LoVo (cell line): ENCODE measurements around the gene PATJ.
"Not testable (repeated sequence)": the region's sequence is repeated elsewhere in the genome, so short reads cannot be mapped to it uniquely, and the experiment has no call there.

ENCODE experiments used
- DNase-seq: peaks from one replicate; pipeline ENCODE4 v3.0.0-alpha.2; 2016; ENCODE audit warnings: low spot score

PATJ gene

DNA sequence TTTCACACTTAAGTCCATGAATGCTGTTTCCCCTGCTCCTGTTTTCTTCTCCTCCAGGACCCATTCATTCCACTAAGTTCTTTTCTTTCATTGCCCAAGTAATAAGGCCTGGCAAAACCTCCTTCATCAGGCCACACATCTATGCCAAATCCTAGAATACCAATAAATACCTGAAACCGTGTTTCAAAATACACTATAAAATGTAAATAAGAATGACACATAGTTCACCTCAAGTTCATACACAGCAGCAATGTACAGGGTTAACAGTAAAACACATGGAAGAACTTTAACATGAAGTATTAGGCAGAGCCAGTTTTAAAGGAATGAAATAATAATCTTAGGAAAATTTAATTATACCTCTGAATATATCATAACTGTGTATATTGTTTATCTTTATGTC, 365.6 kb downstream of the PATJ start:
- DNase-seq = no peak

- no peak for DNase-seq
Observed at GRCh38 chr1:62109124-62109523, 366.8 kb downstream of the PATJ start.

GRCh38 chr1:62110198-62110817, 368.0 kb downstream of the PATJ start:
- no peak for DNase-seq

DNA sequence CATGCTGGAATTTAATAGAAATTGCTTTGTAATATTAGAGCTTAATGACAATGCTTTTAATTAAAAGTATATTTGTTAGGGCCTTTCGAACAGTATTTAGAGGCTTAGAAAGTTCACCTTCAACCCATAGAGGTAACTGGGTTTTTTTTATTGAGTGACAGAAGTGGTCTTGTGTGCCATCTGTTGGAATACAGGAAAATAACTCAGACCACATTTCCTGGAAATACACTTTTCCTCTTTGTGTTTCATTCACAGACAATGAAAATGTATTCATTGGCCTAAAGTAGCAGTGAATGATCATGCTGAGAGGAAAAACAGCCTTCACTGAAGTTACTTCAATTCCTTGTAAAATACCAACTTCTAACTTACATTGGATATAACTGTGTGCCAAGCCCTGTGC, 368.8 kb downstream of the PATJ start:
- DNase-seq = no peak

GRCh38 chr1:62113507-62113906, 371.2 kb downstream of the PATJ start:
- no peak for DNase-seq

GRCh38 chr1:62117018-62117750, 374.9 kb downstream of the PATJ start:
- DNase-seq = no peak

- DNase-seq = no peak
Observed at GRCh38 chr1:62126579-62127290, 384.5 kb downstream of the PATJ start.

DNA sequence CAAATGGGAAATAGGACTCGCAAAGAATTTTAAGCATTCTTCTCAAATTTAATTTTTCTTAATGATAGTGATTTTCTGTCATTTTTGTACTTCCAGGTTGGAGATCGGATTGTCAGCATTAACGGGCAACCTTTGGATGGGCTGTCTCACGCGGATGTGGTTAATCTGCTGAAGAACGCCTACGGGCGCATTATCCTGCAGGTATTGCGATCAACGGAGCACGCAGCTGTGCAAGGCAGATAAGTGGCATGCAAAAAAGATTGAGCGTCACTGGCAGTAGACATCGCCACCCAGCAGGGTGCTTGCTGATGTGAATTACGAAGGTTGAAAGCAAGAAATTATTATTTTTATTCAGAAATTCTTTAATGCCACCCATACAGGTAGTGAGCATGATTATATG, 386.5 kb downstream of the PATJ start:
- no peak for DNase-seq

- peak; percentile 54 for DNase-seq
Observed at GRCh38 chr1:62131093-62131725, 388.9 kb downstream of the PATJ start.

- no peak for DNase-seq
Observed at GRCh38 chr1:62138029-62138428, 395.7 kb downstream of the PATJ start.

- no peak for DNase-seq
Observed at GRCh38 chr1:62139410-62139809, 397.1 kb downstream of the PATJ start.

DNA sequence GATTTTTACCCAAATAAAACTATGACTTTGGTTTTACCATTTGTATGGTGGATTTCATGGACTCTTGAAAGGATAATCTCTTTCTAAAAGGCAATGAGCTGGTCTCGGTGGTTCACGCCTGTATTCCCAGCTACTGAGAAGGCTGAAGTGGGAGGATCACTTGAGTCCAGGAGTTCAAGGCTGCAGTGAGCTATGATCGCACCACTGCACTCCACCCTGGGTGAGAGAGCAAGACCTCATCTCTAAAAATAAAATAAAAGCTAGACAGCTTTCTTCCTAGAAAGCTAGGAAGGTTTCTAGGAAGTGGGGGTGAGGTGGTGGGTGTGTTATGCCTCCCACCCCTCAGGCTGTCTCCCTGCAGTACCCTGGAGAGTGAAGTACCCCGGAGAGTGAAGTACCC, 398.4 kb downstream of the PATJ start:
- DNase-seq = no peak

DNA sequence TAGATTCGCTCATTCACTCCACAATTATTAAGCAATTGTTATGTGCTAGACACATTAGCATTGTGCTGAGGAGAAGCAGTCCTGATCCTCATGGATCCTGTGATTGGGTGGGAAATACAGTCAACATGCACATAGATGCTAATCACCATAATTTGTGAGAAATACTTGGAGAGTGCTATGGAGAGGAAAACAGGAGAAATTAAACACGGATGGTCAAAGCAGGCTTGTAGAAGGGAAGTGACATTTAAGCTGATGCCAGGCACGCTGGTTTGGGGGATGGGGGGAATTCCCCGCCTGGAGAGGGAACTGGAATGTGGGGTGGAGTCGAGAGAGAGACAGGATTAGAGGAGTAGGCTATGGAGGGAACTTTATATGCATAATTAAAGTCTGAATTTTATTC, 400.2 kb downstream of the PATJ start:
- DNase-seq = no peak

DNA sequence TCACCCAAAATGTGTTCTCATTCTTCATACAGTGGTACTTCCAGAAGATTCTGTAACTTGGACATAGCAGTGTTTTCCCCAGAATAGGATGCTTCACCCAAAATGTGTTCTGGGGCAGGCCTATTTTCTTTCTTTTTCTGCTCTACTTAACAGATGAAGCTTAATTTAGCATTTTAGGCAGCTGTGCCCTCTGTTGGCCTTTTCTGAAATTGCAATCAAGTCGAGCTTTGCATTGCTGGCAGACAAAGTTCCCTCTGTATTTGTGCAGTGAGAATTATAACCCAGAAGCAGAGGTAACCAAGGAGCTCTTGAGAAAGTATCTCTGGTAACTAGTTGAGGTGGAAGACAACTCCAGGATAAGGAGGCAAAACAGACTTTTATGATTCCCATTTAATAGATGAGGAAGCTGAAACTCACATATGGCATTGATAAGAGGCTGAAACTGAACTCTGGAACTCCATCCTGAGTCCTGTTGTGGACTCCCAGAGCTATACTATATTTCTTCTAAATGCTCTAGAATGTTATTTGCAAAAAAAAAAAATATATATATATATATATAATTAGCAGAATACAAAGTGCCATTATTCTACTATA, 402.1 kb downstream of the PATJ start:
- DNase-seq = peak; percentile 44

DNA sequence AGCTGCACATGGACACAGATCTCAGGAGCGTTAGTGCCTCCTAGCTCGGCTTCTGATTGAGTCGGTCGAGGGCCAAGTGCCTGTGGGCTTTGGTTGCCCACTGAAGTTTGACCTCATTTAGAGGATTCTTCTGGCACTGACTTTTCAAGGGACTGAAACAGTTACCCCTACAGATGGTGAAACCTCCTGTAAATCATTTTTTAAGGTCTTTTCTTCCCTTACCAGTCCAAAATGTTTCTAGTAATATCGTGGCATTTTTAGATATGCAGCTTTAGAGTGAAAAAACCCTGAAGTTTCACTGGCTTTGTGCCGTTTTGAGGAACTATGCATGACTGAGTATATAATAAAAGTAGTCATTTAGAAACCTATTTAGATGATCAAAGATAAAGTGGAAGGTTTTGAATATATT, 417.7 kb downstream of the PATJ start:
- no peak for DNase-seq

GRCh38 chr1:62161711-62162110, 419.4 kb downstream of the PATJ start:
- DNase-seq = no peak

DNA sequence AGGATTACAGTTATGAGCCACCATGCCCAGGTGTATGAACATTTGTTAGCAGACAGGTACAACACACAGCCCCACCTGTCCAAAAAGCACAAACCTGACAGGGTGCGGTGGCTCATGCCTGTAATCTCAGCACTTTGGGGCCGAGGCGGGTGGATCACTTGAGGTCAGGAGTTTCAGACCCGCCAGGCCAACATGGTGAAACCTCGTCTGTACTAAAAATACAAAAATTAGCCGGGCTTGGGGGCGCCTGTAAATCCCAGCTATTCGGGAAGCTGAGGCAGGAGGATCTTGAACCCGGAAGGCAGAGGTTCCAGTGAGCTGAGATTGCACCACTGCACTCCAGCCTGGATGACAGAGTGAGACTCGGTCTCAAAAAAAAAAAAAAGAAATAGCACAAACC, 428.1 kb downstream of the PATJ start:
- DNase-seq = not testable (repeated sequence)

DNA sequence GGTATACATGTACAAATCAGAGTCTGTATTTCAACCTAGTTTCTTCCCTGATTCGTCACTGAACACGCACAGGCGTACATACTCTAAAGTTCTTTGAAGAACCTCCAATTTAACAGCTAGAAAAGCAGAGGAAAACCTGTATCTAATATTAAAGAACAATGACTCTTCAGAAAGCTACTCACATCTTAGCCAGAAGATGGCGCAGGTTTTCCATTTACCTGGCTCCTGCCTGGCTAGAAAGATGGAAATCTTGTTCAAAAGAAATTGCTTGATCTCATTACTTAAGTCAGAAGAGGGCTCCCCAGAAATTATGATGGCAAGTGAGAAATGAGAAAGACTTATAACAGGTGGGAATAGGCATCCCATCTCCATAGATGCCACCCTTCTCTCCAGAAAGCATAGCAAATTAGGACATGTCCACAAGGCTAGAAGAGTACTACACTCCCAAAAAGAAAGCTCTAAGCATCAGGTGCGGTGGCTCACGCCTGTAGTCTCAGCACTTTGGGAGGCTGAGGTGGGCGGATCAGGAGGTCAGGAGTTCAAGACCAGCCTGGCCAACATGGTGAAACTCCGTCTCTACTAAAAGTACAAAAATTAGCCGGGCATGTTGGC, 433.4 kb downstream of the PATJ start:
- peak; percentile 60 for DNase-seq

GRCh38 chr1:62176597-62177312, 434.5 kb downstream of the PATJ start:
- no peak for DNase-seq

GRCh38 chr1:62177621-62178020, 435.3 kb downstream of the PATJ start:
- no peak for DNase-seq

- DNase-seq = no peak
Observed at GRCh38 chr1:62178372-62178771, 436.1 kb downstream of the PATJ start.
